ENCODE data around the gene TLR9. TPM values are rescaled to one million over a fixed set of nuclear protein-coding genes. Genes with fewer than 3 reads are reported as not detected.

TLR9 gene
- polyA plus RNA-seq, 1 of the 3 experiments (the other 2 are of a cell fraction): 0.12 TPM

DNA sequence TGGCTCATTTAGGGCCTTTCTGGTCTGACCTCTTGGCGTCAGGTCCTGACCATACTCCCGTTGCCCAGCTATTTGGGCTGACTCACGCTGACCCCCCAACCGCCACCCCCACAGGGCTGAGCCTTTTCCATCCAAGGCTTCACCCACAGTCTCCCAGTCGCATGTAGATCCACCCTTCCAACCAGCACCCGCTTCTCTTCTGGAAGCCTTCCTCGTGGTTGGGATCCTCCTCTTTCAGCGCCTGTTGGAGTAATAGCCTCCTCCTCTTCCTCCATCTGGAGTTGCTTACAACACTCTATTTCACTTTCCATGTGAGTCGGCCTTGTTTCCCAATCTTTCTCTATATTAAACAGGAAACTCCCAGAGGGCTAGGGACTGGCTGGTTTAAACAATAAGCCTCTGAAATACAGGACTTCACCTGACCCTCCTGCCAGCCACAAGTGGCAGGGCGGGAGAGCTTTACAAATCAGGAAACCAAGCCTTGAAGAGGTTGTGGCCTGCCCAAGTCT is 29.6 kb downstream of the TLR9 start:
- Histone ChIP-seq H3K9me2 (no peaks in the 10 kb centered on the region), H3K36me3 (replicated peaks in 1 of 2; ENCODE audit: control insufficient read depth in 1 of 2, insufficient read depth in 2 of 2, low read length in 1 of 2) (peaks cover 6 to 10% of the 10 kb centered on the region in 2 experiments), H3K9me3 (no peaks in the 10 kb centered on the region), H2AFZ (ENCODE audit: low read depth) (no peak overlapping the region), H3K27ac (ENCODE audit: low read depth in 2 of 2, low read length in 1 of 2) (no peak overlapping the region), H3K27me3 (ENCODE audit: insufficient read depth) (no peaks in the 10 kb centered on the region), H3K9ac (no peak overlapping the region), H4K20me1 (ENCODE audit: insufficient read depth) (no peaks in the 10 kb centered on the region), H3K4me1 (ENCODE audit: control insufficient read depth in 1 of 2, insufficient read depth in 2 of 2, low read depth in 1 of 2, low read length in 1 of 2) (peaks cover 7 to 23% of the 10 kb centered on the region in 2 experiments), H3K4me2 (no peak overlapping the region), H3F3A (replicated peaks; ENCODE audit: insufficient read depth) (peaks cover 5% of the 10 kb centered on the region), H3K4me3 (ENCODE audit: low read depth in 2 of 2, low read length in 1 of 2) (no peak overlapping the region), H3K79me2 (ENCODE audit: insufficient read depth) (peaks cover 27% of the 10 kb centered on the region)
- TF ChIP-seq POLR2AphosphoS5 (IDR thresholded peaks at IDR 0.05; ENCODE audit: low read depth, low read length): no peak
- no peak for TF ChIP-seq FOSL2 (IDR thresholded peaks at IDR 0.05; ENCODE audit: borderline replicate concordance, low read depth)
- TF ChIP-seq, protein P1, sequence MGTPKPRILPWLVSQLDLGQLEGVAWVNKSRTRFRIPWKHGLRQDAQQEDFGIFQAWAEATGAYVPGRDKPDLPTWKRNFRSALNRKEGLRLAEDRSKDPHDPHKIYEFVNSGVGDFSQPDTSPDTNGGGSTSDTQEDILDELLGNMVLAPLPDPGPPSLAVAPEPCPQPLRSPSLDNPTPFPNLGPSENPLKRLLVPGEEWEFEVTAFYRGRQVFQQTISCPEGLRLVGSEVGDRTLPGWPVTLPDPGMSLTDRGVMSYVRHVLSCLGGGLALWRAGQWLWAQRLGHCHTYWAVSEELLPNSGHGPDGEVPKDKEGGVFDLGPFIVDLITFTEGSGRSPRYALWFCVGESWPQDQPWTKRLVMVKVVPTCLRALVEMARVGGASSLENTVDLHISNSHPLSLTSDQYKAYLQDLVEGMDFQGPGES (IDR thresholded peaks at IDR 0.05; ENCODE audit: low read depth, low read length): no peak
- TF ChIP-seq SIN3A (IDR thresholded peaks at IDR 0.05; ENCODE audit: borderline replicate concordance, low read depth, low read length): no peak
- TF ChIP-seq EZH2phosphoT487 (IDR thresholded peaks at IDR 0.05; ENCODE audit: borderline replicate concordance, low read depth): no peak
- no peak for TF ChIP-seq MAX (IDR thresholded peaks at IDR 0.05; ENCODE audit: low read depth)
- no peak for TF ChIP-seq GATA2 (CRISPR knock-in tag; IDR thresholded peaks at IDR 0.05)
- TF ChIP-seq RXRA (IDR thresholded peaks at IDR 0.05; ENCODE audit: borderline replicate concordance, low read depth): no peak
- no peak for TF ChIP-seq TEAD4 (IDR thresholded peaks at IDR 0.05; ENCODE audit: borderline replicate concordance, insufficient read depth)
- no peak for TF ChIP-seq ELF1 (IDR thresholded peaks at IDR 0.05)
- TF ChIP-seq EP300 (IDR thresholded peaks at IDR 0.05; ENCODE audit: borderline replicate concordance in 1 of 2, low read depth in 1 of 2, low read length in 1 of 2): no peak
- TF ChIP-seq ZBTB33 (IDR thresholded peaks at IDR 0.05; ENCODE audit: borderline replicate concordance, low read depth): no peak
- TF ChIP-seq SMC3 (IDR thresholded peaks at IDR 0.05; ENCODE audit: low read depth, low read length): no peak
- TF ChIP-seq, protein P2, sequence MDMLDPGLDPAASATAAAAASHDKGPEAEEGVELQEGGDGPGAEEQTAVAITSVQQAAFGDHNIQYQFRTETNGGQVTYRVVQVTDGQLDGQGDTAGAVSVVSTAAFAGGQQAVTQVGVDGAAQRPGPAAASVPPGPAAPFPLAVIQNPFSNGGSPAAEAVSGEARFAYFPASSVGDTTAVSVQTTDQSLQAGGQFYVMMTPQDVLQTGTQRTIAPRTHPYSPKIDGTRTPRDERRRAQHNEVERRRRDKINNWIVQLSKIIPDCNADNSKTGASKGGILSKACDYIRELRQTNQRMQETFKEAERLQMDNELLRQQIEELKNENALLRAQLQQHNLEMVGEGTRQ (IDR thresholded peaks at IDR 0.05; ENCODE audit: borderline replicate concordance, low read depth, low read length): no peak
- TF ChIP-seq MXI1 (IDR thresholded peaks at IDR 0.05; ENCODE audit: low read depth, low read length): no peak
- TF ChIP-seq CTCF (IDR thresholded peaks at IDR 0.05): no peak
- TF ChIP-seq REST (IDR thresholded peaks at IDR 0.05; ENCODE audit: low read depth, low read length): no peak
- TF ChIP-seq TAF1 (IDR thresholded peaks at IDR 0.05; ENCODE audit: borderline replicate concordance, low read depth, low read length): no peak
- no peak for TF ChIP-seq YY1 (IDR thresholded peaks at IDR 0.05; ENCODE audit: low read depth)
- TF ChIP-seq PBX3 (IDR thresholded peaks at IDR 0.05): no peak
- CTCF ChIA-PET: interaction anchor here (0.6 to 2.0 kb wide), 4 partner anchors 21 to 188 kb away, joined by 3 to 9 read pairs (median 3); no protein-coding TSS in a partner anchor
- POLR2A ChIA-PET: no interaction called here
- WGBS (ENCODE audit: low lambda C conversion rate): 84% methylated on average over 6 of the region's 10 CpGs
- no peak for DNase-seq
